HepG2 (cell line): Measurements from ENCODE around the gene ALG8. TPM values are rescaled to one million over a fixed set of nuclear protein-coding genes. Genes with fewer than 3 reads are reported as not detected.

Experiments used
- ATAC-seq: fragments of 200-7000 bp; cut with Tn5 transposase; 3 replicates; pipeline ENCODE4 v1.9.1; 2020; ENCODE audit warnings: mild to moderate bottlenecking, moderate library complexity
- BruUV-seq: library from RNA; stranded (reverse); fragments of 400-500 nt; replicated peaks from 2 replicates; lab custom pipeline; 2021; lab: Mats Ljungman, UMichigan
- CTCF ChIA-PET: fragments of 300-600 bp; formaldehyde crosslinking; extraction: SDS; loops from one replicate; lab custom pipeline; 2021; ENCODE audit warnings: low total read pairs, inconsistent platforms, low intra/inter-chr PET ratio; lab: Yijun Ruan, JAX
- POLR2A ChIA-PET: fragments of 350-600 bp; sonication (Branson Sonifier 250); formaldehyde crosslinking; loops from one replicate; lab custom pipeline; 2020; ENCODE audit warnings: antibody characterized with exemption, inconsistent platforms; lab: Yijun Ruan, JAX
- DNase-seq: peaks from one replicate; pipeline ENCODE4 v3.0.0-alpha.2; 2015; ENCODE audit warnings: low spot score
- FAIRE-seq: peaks from 3 replicates; lab custom pipeline; 2011; peaks lifted over from hg19 to GRCh38; lab: Jason Lieb, UNC
- H2AFZ ChIP-seq: one replicate; pipeline ENCODE4 v1.6.1; 2011; ENCODE audit warnings: low read length, inconsistent platforms
- H3K27ac ChIP-seq: fragments of 300-600 bp; 3 replicates; pipeline ENCODE4 v1.8.0; 2011; ENCODE audit warnings: mixed run types, mild to moderate bottlenecking, mixed read lengths, low read length, inconsistent platforms; ENCODE audit not compliant: insufficient read depth; ENCODE audit errors: extremely low read length
- H3K27me3 ChIP-seq, 2 experiments: fragments of 200-600 bp in 1 of 2; 2 replicates in 1 of 2; 3 replicates in 1 of 2; pipeline versions ENCODE4 v1.6.0 to v1.8.0; 2011; ENCODE audit warnings: low read length in 2 of 2, mild to moderate bottlenecking in 2 of 2, moderate library complexity in 2 of 2, inconsistent platforms in 1 of 2; ENCODE audit not compliant: insufficient read depth in 2 of 2, control insufficient read depth in 1 of 2
- H3K36me3 ChIP-seq, 2 experiments: fragments of 200-600 bp in 1 of 2; replicated peaks in 1 of 2; 2 replicates in 1 of 2; 3 replicates in 1 of 2; pipeline versions ENCODE4 v1.5.1 to v1.8.0; 2011; ENCODE audit warnings: low read length in 2 of 2, inconsistent platforms in 1 of 2; ENCODE audit not compliant: insufficient read depth in 2 of 2, control insufficient read depth in 1 of 2
- H3K4me1 ChIP-seq: 2 replicates; pipeline ENCODE4 v1.5.1; 2012; ENCODE audit warnings: low read length, inconsistent platforms; ENCODE audit not compliant: insufficient read depth
- H3K4me2 ChIP-seq: 2 replicates; pipeline ENCODE4 v1.6.0; 2011; ENCODE audit warnings: low read depth, low read length, inconsistent platforms
- H3K4me3 ChIP-seq, 3 experiments: fragments of 200-600 bp in 1 of 3; sonication (generic), shearing (Covaris generic) in 1 of 3; replicated peaks in 1 of 3; 2 replicates each; pipeline ENCODE4 v1.5.1; 2011 to 2016; ENCODE audit warnings: low read length in 3 of 3, inconsistent platforms in 2 of 3, low read depth in 2 of 3, mild to moderate bottlenecking in 2 of 3, control low read depth in 1 of 3, mixed read lengths in 1 of 3; ENCODE audit not compliant: insufficient read depth in 1 of 3
- H3K79me2 ChIP-seq: one replicate; pipeline ENCODE4 v1.6.1; 2011; ENCODE audit warnings: low read length, inconsistent platforms; ENCODE audit not compliant: insufficient read depth
- H3K9ac ChIP-seq: 2 replicates; pipeline ENCODE4 v1.6.0; 2011; ENCODE audit warnings: mild to moderate bottlenecking, low read depth, low read length, inconsistent platforms; ENCODE audit not compliant: insufficient read depth
- H3K9me3 ChIP-seq: 2 replicates; pipeline ENCODE4 v1.5.1; 2012; ENCODE audit warnings: mild to moderate bottlenecking, low read length
- H4K20me1 ChIP-seq: 2 replicates; pipeline ENCODE4 v1.6.0; 2011; ENCODE audit warnings: inconsistent platforms, mild to moderate bottlenecking, low read length, moderate library complexity; ENCODE audit not compliant: insufficient read depth
- ERF ChIP-seq: IDR thresholded peaks from 2 replicates; pipeline ENCODE4 v1.6.1; 2018; ENCODE audit warnings: missing biosample characterization, missing genetic modification reagents
- HMGA1 ChIP-seq: sonication (generic); formaldehyde crosslinking; conservative IDR thresholded peaks from 2 replicates; pipeline ENCODE4 v1.4.0; 2020; ENCODE audit warnings: missing genetic modification reagents
- NCOA5 ChIP-seq: sonication (generic); formaldehyde crosslinking; IDR thresholded peaks from 2 replicates; pipeline ENCODE4 v1.4.0; 2020; ENCODE audit warnings: missing genetic modification reagents
- PHF5A ChIP-seq: IDR thresholded peaks from one replicate; pipeline ENCODE4 v1.6.1; 2018; ENCODE audit warnings: low read depth, missing genetic modification reagents; ENCODE audit not compliant: unreplicated experiment
- SAP130 ChIP-seq: IDR thresholded peaks from 2 replicates; pipeline ENCODE4 v1.6.1; 2016; ENCODE audit warnings: low read depth
- XRCC5 ChIP-seq: fragments of 200-400 bp; formaldehyde crosslinking; optimal IDR thresholded peaks from 2 replicates; pipeline ENCODE3; 2017; ENCODE audit warnings: mild to moderate bottlenecking, low read length
- ZNF124 ChIP-seq: sonication (generic); formaldehyde crosslinking; IDR thresholded peaks from 2 replicates; pipeline ENCODE4 v1.4.0; 2020; ENCODE audit warnings: missing genetic modification reagents
- ZNF552 ChIP-seq: sonication (generic); formaldehyde crosslinking; IDR thresholded peaks from 2 replicates; pipeline ENCODE4 v1.9.0; 2022; ENCODE audit warnings: missing genetic modification reagents, mild to moderate bottlenecking, borderline replicate concordance
- ZZZ3 ChIP-seq: sonication (generic); formaldehyde crosslinking; IDR thresholded peaks from 2 replicates; pipeline ENCODE4 v1.4.0; 2020; ENCODE audit warnings: missing genetic modification reagents, mild to moderate bottlenecking, borderline replicate concordance
- WGBS: methylation state at CpG from one replicate; pipeline ENCODE4 v1.1.6; 2017; ENCODE audit warnings: low lambda C conversion rate; 5-methylcytosine and 5-hydroxymethylcytosine counted together
- in situ Hi-C: cut with HindIII; loops from 2 replicates; pipeline ENCODE4 v1.10.0; 2017; ENCODE audit warnings: low pct_unique_long_range_greater_than_20kb; ENCODE audit not compliant: extremely low pct_ligation_motif_present
- intact Hi-C: fragments of 100-400 bp; cut with micrococcal nuclease; formaldehyde crosslinking; loops from one replicate; pipeline ENCODE4 v1.10.0; 2022; ENCODE audit not compliant: unreplicated experiment
- polyA plus RNA-seq, 8 experiments: library from polyadenylated mRNA; depleted of rRNA in 3 of 8; stranded (reverse) in 7 of 8; unstranded in 1 of 8; fragments of >200 nt; fragmentation: Illumina TruSeq in 4 of 8; extraction: Trizol in 4 of 8; gene quantifications; 2 replicates each; pipeline versions ENCODE4 v1.2.1 to v1.2.3, GENCODE V29; 2011 to 2016; ENCODE audit warnings: low read depth in 4 of 8, missing spikeins in 1 of 8, mixed read lengths in 1 of 8; ENCODE audit not compliant: insufficient read depth in 1 of 8
- total RNA-seq, 5 experiments: library from RNA; depleted of rRNA; stranded (reverse); fragments of >200 nt; fragmentation: Illumina TruSeq; extraction: Trizol; gene quantifications; 2 replicates each; pipeline ENCODE4 v1.2.3, GENCODE V29; 2016; ENCODE audit warnings: low read depth in 1 of 5
- TF ChIP-seq, protein P1 (sequence below), 2 experiments: sonication (generic) in 1 of 2; formaldehyde crosslinking in 1 of 2; IDR thresholded peaks; 2 replicates each; pipeline versions ENCODE4 v1.4.0 to v1.6.1; 2018 to 2020; ENCODE audit warnings: missing genetic modification reagents in 2 of 2, borderline replicate concordance in 1 of 2, low read depth in 1 of 2, mild to moderate bottlenecking in 1 of 2, missing biosample characterization in 1 of 2
- TF ChIP-seq, protein P2 (sequence below): sonication (generic); formaldehyde crosslinking; IDR thresholded peaks from 2 replicates; pipeline ENCODE4 v1.5.0; 2020; ENCODE audit warnings: mild to moderate bottlenecking, missing genetic modification reagents, borderline replicate concordance
- TF ChIP-seq, protein P3 (sequence below): sonication (generic); formaldehyde crosslinking; IDR thresholded peaks from 2 replicates; pipeline ENCODE4 v1.9.0; 2021; ENCODE audit warnings: missing genetic modification reagents, borderline replicate concordance
- TF ChIP-seq, protein P4 (sequence below): sonication (generic); formaldehyde crosslinking; IDR thresholded peaks from 2 replicates; pipeline ENCODE4 v1.4.0; 2020; ENCODE audit warnings: low read depth, mild to moderate bottlenecking, missing genetic modification reagents

ALG8 gene
- total and polyA plus RNA-seq, 2 of the 13 experiments (the other 11 are each of a cell fraction or from before 2014, with no cell fraction given): 75.8 to 88.0 TPM

DNA sequence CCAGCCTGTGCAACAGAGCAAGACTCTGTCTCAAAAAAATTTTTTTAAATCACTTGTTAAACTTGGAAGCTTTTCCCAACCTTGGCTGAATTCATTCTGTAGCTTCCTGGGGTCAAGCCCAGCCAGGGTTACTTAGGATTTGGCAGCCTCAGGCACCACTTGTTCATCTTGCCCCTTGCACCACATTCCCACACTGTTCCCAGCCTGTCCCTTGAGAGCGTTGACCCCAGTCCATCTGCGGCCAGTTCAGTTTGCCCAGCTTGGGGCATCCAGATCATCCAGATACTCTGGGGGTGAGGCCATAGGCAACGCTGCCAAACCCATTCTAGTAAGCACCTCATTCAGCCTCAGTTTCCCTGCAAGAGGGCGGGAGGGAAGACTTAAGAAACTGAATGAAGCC is 84.5 kb downstream of the ALG8 start:
- no peaks in the 10 kb centered on the region for H3K9me3 ChIP-seq
- POLR2A ChIA-PET: interaction anchor here (0.8 to 2.8 kb wide), 2 partner anchors 24 to 85 kb away, joined by 3 to 9 read pairs; partner anchors contain the start of genes ALG8 and NDUFC2
- TF ChIP-seq NCOA5 (CRISPR knock-in tag): no peak
- TF ChIP-seq ERF: no peak
- TF ChIP-seq ZNF124 (CRISPR knock-in tag): no peak
- TF ChIP-seq, protein P1, sequence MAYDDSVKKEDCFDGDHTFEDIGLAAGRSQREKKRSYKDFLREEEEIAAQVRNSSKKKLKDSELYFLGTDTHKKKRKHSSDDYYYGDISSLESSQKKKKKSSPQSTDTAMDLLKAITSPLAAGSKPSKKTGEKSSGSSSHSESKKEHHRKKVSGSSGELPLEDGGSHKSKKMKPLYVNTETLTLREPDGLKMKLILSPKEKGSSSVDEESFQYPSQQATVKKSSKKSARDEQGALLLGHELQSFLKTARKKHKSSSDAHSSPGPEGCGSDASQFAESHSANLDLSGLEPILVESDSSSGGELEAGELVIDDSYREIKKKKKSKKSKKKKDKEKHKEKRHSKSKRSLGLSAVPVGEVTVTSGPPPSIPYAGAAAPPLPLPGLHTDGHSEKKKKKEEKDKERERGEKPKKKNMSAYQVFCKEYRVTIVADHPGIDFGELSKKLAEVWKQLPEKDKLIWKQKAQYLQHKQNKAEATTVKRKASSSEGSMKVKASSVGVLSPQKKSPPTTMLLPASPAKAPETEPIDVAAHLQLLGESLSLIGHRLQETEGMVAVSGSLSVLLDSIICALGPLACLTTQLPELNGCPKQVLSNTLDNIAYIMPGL (CRISPR knock-in tag; IDR thresholded peaks at IDR 0.05; ENCODE audit: borderline replicate concordance in 1 of 2, low read depth in 1 of 2): no peak
- no peak for TF ChIP-seq ZNF552
- TF ChIP-seq HMGA1 (CRISPR knock-in tag): no peak
- TF ChIP-seq, protein P2, sequence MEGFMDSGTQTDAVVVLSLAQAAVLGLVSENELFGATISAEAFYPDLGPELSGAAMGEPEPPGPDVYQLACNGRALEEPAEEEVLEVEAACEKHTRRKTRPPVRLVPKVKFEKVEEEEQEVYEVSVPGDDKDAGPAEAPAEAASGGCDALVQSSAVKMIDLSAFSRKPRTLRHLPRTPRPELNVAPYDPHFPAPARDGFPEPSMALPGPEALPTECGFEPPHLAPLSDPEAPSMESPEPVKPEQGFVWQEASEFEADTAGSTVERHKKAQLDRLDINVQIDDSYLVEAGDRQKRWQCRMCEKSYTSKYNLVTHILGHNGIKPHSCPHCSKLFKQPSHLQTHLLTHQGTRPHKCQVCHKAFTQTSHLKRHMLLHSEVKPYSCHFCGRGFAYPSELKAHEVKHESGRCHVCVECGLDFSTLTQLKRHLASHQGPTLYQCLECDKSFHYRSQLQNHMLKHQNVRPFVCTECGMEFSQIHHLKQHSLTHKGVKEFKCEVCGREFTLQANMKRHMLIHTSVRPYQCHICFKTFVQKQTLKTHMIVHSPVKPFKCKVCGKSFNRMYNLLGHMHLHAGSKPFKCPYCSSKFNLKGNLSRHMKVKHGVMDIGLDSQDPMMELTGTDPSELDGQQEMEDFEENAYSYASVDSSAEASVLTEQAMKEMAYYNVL (CRISPR knock-in tag): no peak
- no peak for TF ChIP-seq XRCC5
- TF ChIP-seq, protein P3, sequence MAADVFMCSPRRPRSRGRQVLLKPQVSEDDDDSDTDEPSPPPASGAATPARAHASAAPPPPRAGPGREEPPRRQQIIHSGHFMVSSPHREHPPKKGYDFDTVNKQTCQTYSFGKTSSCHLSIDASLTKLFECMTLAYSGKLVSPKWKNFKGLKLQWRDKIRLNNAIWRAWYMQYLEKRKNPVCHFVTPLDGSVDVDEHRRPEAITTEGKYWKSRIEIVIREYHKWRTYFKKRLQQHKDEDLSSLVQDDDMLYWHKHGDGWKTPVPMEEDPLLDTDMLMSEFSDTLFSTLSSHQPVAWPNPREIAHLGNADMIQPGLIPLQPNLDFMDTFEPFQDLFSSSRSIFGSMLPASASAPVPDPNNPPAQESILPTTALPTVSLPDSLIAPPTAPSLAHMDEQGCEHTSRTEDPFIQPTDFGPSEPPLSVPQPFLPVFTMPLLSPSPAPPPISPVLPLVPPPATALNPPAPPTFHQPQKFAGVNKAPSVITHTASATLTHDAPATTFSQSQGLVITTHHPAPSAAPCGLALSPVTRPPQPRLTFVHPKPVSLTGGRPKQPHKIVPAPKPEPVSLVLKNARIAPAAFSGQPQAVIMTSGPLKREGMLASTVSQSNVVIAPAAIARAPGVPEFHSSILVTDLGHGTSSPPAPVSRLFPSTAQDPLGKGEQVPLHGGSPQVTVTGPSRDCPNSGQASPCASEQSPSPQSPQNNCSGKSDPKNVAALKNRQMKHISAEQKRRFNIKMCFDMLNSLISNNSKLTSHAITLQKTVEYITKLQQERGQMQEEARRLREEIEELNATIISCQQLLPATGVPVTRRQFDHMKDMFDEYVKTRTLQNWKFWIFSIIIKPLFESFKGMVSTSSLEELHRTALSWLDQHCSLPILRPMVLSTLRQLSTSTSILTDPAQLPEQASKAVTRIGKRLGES (CRISPR knock-in tag): no peak
- TF ChIP-seq ZZZ3: no peak
- TF ChIP-seq, protein P4, sequence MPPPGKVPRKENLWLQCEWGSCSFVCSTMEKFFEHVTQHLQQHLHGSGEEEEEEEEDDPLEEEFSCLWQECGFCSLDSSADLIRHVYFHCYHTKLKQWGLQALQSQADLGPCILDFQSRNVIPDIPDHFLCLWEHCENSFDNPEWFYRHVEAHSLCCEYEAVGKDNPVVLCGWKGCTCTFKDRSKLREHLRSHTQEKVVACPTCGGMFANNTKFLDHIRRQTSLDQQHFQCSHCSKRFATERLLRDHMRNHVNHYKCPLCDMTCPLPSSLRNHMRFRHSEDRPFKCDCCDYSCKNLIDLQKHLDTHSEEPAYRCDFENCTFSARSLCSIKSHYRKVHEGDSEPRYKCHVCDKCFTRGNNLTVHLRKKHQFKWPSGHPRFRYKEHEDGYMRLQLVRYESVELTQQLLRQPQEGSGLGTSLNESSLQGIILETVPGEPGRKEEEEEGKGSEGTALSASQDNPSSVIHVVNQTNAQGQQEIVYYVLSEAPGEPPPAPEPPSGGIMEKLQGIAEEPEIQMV (CRISPR knock-in tag): no peak
- no peak for TF ChIP-seq SAP130
- no peak for TF ChIP-seq PHF5A (CRISPR knock-in tag)
- TF ChIP-seq, all 625 proteins: peak for 0
- BruUV-seq: no TSS peak
- Histone ChIP-seq H3K4me2 (no peak overlapping the region), H4K20me1 (no peaks in the 10 kb centered on the region), H3K9ac (no peak overlapping the region), H3K4me3 (no peak overlapping the region), H3K4me1 (peaks cover 62% of the 10 kb centered on the region), H3K27ac (no peak overlapping the region), H3K79me2 (no peaks in the 10 kb centered on the region), H3K27me3 (no peaks in the 10 kb centered on the region), H2AFZ (no peak overlapping the region), H3K36me3 (no peaks in the 10 kb centered on the region)
- WGBS: 82% methylated on average over 3 of the region's 4 CpGs
- FAIRE-seq (no peak), ATAC-seq (no peak), DNase-seq (no peak)
- intact Hi-C loops (no loop called here), in situ Hi-C loops (no loop called here)
- CTCF ChIA-PET: no interaction called here
